Activated T-cell treated with anti-CD3 and anti-CD28 coated beads for 1 hour (primary cell): ENCODE results near the gene LCK.

Experiments used
- DNase-seq: peaks from one replicate; pipeline ENCODE4 v3.0.0-alpha.2; 2020; ENCODE audit warnings: low read depth

LCK gene

DNA sequence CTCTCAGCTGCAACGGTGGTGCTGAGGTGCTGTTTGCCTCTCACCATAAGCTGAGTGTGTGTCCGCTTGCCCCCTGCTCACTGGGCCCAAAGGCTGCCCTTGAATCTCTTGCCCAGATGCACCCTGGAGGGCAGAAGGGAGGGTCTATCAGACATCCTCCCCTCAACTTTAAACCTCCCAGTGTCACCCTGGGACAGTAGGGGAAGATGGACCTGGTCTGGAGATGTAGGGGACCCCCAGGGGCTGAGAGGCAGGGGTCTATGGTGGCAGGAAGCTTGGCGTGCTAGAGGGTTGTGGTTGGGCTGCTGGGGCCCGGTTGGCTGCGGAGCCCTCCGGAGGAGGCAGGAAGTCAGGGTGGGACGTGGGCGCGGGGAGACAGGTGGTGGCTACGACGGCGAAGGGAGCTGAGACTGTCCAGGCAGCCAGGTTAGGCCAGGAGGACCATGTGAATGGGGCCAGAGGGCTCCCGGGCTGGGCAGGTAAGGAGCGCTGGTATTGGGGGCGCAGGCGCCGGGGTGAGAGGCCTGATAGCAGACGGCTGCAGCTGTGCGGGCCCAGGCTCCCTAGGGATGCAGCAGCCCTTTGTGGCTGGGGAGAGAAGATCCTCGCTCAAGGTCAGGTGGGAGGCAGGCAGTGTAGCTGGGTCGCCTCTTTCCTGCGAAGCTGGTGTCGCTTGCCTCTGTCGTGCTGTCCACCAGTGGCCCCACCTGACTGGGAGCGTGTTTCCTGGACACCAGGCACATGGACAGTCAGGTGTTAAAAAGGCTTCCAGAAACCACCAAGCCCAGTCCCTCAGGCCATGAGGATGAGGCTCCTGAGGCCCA, at the start of gene LCK:
LCK (plus strand) TSS at position 373 of the 824 bp plus-strand sequence. CDS start 23,065 bp downstream, outside the sequence.
- DNase-seq = peak; percentile 48

DNA sequence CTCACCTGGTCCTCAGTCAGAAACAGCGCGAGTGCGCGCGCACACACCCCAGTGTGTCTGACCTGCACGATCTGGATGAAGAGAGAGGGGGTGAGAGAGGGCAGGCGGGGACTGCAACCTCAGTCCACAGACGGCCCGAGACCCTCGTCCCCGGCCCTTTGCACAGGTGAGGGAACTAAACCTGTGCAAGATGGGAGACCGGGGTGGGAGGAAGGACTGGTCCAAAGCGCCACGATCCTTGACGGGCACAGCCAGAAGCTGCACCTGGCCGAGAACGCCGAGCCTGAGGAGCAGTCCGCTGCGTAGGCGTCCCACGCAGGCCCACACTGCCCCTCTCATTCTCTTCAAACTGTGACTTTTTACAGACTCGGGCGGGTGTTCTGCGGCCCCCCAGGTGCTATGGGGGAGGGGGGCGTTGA, 46.1 kb upstream of the LCK start:
- no peak for DNase-seq

- peak; percentile 77 for DNase-seq
Measured at GRCh38 chr1:32205401-32206370, 45.4 kb upstream of the LCK start, which contains the start of gene IQCC. IQCC (plus strand) TSS chr1:32205671; CDS start chr1:32205682, 11 bp downstream.

DNA sequence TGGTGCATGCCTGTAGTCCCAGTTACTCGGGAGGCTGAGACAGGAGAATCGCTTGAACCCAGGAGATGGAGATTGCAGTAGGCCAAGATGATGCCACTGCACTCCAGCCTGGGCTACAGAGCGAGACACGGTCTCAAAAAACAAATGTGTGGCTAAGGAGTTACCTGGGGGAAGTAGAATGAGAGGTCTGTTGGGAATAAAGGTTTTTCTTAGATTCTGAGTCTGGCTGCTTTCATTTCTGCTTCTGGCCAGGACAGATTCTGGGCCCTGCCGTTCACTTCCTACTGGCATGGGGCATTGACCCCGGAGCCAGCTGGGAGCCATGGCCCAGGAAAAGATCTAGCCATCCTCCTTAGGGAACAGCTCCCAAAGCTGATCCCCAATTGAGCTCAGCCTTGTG, 42.6 kb upstream of the LCK start:
- no peak for DNase-seq

GRCh38 chr1:32208891-32209328, 42.2 kb upstream of the LCK start, which contains the start of gene DCDC2B:
DCDC2B (plus strand) TSS chr1:32209089; CDS start chr1:32209094, 5 bp downstream.
- no peak for DNase-seq

DNA sequence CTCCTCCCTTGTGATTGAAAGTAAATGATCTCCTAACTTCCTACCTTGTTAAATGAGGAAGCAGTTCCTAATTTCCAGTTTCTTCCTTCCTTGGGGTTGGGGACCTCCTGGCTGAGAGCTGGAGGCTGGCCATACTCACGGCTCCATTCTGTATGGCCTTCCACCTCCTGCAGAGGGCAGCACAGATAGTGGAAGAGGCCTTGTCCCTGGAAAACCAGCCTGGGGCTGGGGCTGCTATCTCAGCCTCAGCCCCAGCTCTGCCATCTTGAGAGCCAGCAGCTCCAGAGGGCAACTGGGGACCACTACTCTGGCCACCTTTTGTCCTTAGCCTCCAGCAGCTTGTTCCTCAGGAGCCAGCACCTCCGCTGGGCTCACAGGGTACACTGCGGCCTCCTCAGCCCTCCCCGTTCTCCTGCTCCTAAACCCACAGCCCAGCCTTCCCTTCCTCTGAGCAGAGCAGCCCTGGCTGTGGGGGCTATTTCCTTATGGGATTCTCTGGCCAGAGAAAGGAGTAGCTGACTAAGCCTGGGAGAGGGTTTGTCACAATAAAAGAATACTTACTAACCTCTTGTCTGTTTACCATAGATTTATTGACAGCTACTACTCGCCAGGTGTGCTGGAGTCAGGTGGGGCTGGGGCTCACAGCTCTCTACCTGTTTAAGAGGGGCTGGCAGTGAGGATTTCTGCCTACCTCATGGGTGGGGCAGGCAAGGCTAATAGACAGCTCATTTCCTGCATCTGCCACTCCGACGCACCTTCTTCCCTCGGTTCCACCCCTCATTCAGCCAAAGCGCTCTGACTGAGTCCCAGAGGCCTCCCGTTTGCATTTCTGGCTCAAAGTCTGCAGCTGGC, 35.2 kb upstream of the LCK start:
- peak; percentile 48 for DNase-seq

DNA sequence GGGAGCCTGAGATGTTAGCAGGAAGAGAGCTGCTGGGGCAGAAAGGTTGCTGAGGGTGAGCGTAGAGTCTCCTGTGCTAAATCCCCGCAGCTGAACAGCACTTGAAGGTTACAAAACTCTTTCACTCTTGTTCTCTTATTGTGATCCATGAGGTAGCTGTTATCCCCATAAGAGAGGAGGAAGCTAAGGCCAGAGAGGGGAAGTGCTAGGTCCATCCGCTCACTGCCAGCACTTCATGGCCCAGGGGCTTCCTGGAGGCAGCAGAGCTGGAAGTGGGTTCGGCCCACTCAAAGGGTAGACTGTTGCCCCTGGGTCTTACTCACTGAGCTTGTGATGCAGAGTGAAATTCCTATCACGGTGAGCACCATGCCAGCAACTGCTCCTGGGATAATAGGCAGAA, 34.5 kb upstream of the LCK start:
- DNase-seq = no peak

- DNase-seq = no peak
Measured at GRCh38 chr1:32219022-32219421, 32.0 kb upstream of the LCK start.

DNA sequence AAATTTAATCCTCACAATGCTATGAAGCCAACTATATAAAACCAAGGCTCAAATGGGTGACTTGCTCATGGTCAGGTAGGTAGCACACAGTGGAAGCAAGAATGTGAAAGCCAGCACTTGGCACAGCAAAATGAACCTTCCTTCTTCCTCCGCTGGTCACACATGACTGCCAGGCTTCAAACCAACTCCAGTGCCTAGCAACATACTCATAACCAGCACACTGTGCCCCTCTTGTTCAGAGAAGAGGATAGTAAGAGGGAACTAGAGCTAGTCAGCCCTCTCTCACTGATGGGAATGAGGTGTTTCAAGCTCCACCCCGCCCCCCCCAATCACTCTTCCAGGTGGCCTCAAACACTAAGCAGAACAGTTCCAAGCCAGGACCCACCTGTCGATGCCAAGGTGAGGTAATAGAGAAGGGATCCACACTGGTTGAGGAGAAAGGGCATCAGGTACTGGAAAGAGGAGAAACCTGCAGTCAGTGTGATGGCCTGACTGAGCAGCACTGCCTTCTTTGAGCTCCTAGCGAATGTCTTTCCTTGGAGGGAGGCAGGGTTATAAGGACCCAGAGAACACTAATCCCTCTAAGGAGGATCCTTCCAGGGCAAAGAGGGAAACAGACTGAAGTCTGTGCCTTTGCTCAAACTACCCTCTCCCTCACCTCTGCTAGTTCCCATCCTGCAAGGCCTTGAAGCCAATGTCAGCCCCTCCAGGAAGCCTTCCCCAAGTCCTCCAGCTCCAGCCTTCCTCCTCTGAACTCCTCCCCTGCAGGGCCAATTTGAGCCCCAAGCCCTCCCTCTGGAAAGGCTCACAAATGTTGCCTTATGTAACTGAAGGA, 30.1 kb upstream of the LCK start:
- DNase-seq = no peak

- no peak for DNase-seq
Measured at GRCh38 chr1:32221581-32221979, 29.5 kb upstream of the LCK start.

DNA sequence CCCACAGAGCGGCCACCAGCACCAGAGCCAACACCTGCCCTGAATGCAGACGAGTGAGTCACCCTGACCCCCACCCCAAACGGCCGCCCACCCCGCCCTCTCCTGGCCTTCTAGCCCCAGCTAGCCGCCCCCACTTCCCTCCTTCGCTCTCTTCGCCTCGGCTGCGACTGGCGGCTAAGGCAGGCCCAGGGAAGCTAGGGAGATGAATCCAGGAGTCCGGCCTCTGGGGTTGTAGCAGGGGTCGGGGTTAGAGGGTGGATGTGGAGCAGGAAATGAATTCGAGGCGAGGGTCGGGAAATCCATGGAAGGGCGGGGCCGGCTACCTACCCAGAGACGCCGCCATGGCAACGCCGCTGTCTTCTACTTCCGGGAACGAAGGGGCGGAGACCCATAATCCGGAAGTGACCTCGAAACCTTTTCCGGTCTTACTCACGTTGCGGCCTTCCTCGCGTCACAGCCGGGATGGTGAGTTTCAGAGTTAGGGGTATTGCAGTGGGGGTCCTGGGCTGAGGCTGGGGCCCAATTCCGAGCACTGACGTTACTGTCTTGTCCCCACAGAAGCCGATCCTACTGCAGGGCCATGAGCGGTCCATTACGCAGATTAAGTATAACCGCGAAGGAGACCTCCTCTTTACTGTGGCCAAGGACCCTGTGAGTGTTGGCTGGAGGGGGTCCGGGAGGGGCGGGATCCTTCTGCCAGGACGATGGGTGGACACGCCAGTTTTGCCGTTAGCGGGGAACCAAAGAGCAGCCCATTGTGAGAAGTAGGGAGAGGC, 28.9 kb upstream of the LCK start, which contains the start of the genes EIF3I and TMEM234:
EIF3I (plus strand) TSS at position 428 of the 776 bp plus-strand sequence; CDS start at position 463, 35 bp downstream.
TMEM234 (minus strand) TSS at position 374 of the 776 bp plus-strand sequence; CDS start at position 343, 31 bp downstream.
- DNase-seq = peak; percentile 84

- DNase-seq = no peak
Measured at GRCh38 chr1:32223683-32224082, 27.4 kb upstream of the LCK start.

- DNase-seq = no peak
Measured at GRCh38 chr1:32224285-32224684, 26.8 kb upstream of the LCK start.

DNA sequence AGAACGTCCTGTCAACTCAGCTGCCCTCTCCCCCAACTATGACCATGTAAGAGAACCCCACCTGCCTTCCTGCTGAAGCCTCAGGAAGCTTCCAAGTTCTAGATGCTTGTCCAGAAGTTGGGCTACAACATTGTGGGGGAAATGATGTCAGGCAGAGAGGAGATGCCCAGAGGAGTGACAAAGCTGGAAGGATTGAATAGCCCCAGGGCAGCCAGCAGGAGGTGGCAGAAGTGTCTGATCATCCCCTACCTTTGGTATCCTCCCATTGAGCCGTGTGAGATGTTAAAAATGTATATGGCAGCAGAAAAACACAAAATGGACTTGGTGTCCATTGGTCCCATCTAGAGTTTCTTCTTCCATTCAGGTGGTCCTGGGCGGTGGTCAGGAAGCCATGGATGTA, 22.3 kb upstream of the LCK start:
- no peak for DNase-seq

GRCh38 chr1:32231843-32232432, 19.1 kb upstream of the LCK start:
- DNase-seq = no peak

GRCh38 chr1:32232558-32233304, 18.3 kb upstream of the LCK start:
- no peak for DNase-seq

GRCh38 chr1:32234792-32235191, 16.3 kb upstream of the LCK start:
- no peak for DNase-seq

- no peak for DNase-seq
Measured at GRCh38 chr1:32239337-32239736, 11.7 kb upstream of the LCK start.

GRCh38 chr1:32239790-32240139, 11.3 kb upstream of the LCK start:
- DNase-seq = no peak
